Ovary (tissue), 9 donors: ENCODE data around the gene CRNKL1. TPM values are rescaled to one million over a fixed set of nuclear protein-coding genes. Genes with fewer than 3 reads are reported as not detected.
A peak's percentile ranks its signal among the peaks of the same experiment; 100 is the strongest.

ENCODE experiments used
- DNase-seq, 5 donors: peaks; one replicate each; pipeline ENCODE4 v3.0.0-alpha.2; 2019 to 2020
- H3K27ac ChIP-seq, 2 donors: fragments of 200-600 bp; one replicate each; pipeline versions ENCODE4 v1.5.1 to v1.8.0; 2019 to 2022
- H3K27me3 ChIP-seq: fragments of 200-600 bp; one replicate; pipeline ENCODE4 v1.8.0; 2022
- H3K36me3 ChIP-seq: fragments of 200-600 bp; sonication (generic); one replicate; pipeline ENCODE4 v1.5.1; 2019
- H3K4me1 ChIP-seq: one replicate; pipeline ENCODE4 v1.8.1; 2013; ENCODE audit warnings: mild to moderate bottlenecking, moderate library complexity; ENCODE audit not compliant: insufficient read depth
- H3K4me3 ChIP-seq: fragments of 200-600 bp; sonication (generic); one replicate; pipeline ENCODE4 v1.5.1; 2017
- H3K9me3 ChIP-seq, 2 donors: fragments of 200-600 bp in 1 of 2; sonication (generic) in 1 of 2; one replicate each; pipeline versions ENCODE4 v1.5.1 to v1.8.1; 2013 to 2019; ENCODE audit warnings: mild to moderate bottlenecking in 1 of 2, moderate library complexity in 1 of 2
- CTCF ChIP-seq, 3 donors: fragments of 450-650 bp in 2 of 3; fragments of 200-600 bp in 1 of 3; IDR thresholded peaks; one replicate each; pipeline versions ENCODE4 v1.5.1 to v1.8.0; 2016 to 2022; ENCODE audit warnings: antibody characterized with exemption in 3 of 3, mild to moderate bottlenecking in 1 of 3
- EP300 ChIP-seq: sonication (generic); formaldehyde crosslinking; IDR thresholded peaks from one replicate; pipeline ENCODE4 v1.6.1; 2017; ENCODE audit warnings: antibody characterized with exemption
- POLR2A ChIP-seq: fragments of 450-650 bp; IDR thresholded peaks from one replicate; pipeline ENCODE4 v1.6.1; 2017; ENCODE audit warnings: antibody characterized with exemption, mild to moderate bottlenecking, moderate library complexity
- WGBS, 3 donors: extraction: QIAGEN DNeasy Blood & Tissue Kit in 1 of 3; methylation state at CpG; one replicate each; pipeline versions ENCODE4 v1.1.5 to v1.1.7; 2013 to 2017; 5-methylcytosine and 5-hydroxymethylcytosine counted together
- intact Hi-C, 4 donors: fragments of 100-400 bp; cut with DNase I; formaldehyde crosslinking; loops; one replicate each; pipeline versions ENCODE4 v1.11.0 to v1.15.1; 2022 to 2023
- polyA plus RNA-seq, 2 donors: library from polyadenylated mRNA; stranded (reverse); fragments of 200-250 nt in 1 of 2; fragments of 350-450 nt in 1 of 2; fragmentation: Illumina TruSeq in 1 of 2; extraction: RNeasy Lipid Tissue Mini Kit (QIAGEN cat#74804) in 1 of 2; gene quantifications; one replicate each; pipeline ENCODE4 v1.2.3, GENCODE V29; 2013 to 2014
- total RNA-seq, 7 donors: library from RNA; depleted of rRNA in 2 of 7; stranded (reverse); fragments of >200 nt in 2 of 7; fragmentation: NEBNext Ultra II Directional in 3 of 7; extraction: Animal tissue kit (Norgen Biotek cat#: 25700) in 3 of 7; gene quantifications; one replicate each; pipeline versions ENCODE4 v1.1.0 to v1.2.4, GENCODE V29; 2016 to 2023
- donor health status: DM: no; HTN: no; CAD: no; lungs with moderate emphysema.
- donor health status: DM: no; HTN: no; CAD: no.
- donor health status: Bipolar disorder and iron deficiency.
- donor health status: DM: yes; HTN: yes; CAD: no.
- donor health status: DM: no; HTN: no; CAD: no.
- donor health status: DM: yes; HTN: yes; CAD: no.

The CRNKL1 gene
- total and polyA plus RNA-seq, 9 donors = 12.7 to 25.0 (median 22.5) TPM

GRCh38 chr20:19990850-19991249, 61.4 kb downstream of the CRNKL1 start:
- TF ChIP-seq CTCF (IDR thresholded peaks at IDR 0.05) (no peak), POLR2A (no peak), EP300 (no peak)
- intact Hi-C loops = loop anchor here in 3 of 4 donors (10.0 kb wide), 4 partner anchors 86 to 296 kb away; no protein-coding TSS in a partner anchor
- H3K27me3 ChIP-seq = no peaks in the 10 kb centered on the region
- H3K36me3 ChIP-seq = no peaks in the 10 kb centered on the region
- H3K4me1 ChIP-seq = peaks cover 7% of the 10 kb centered on the region
- H3K9me3 ChIP-seq = no peaks in the 10 kb centered on the region
- no peak overlapping the region for H3K27ac ChIP-seq
- DNase-seq = no peak
- 72 to 81% (median 78%) methylated on average over 5 of the region's 5 CpGs for WGBS, 3 donors
- H3K4me3 ChIP-seq = no peak overlapping the region

- Histone ChIP-seq H3K27ac (no peak overlapping the region), H3K9me3 (no peaks in the 10 kb centered on the region), H3K4me3 (no peak overlapping the region), H3K36me3 (no peaks in the 10 kb centered on the region), H3K4me1 (peaks cover 3% of the 10 kb centered on the region), H3K27me3 (no peaks in the 10 kb centered on the region)
- TF ChIP-seq EP300 (no peak), POLR2A (no peak), CTCF (IDR thresholded peaks at IDR 0.05) (no peak)
- intact Hi-C loops = no loop called here
- WGBS, 3 donors = 73 to 88% (median 82%) methylated on average over 4 of the region's 4 CpGs
- no peak for DNase-seq
Observed at GRCh38 chr20:19987046-19987445, 65.2 kb downstream of the CRNKL1 start.

GRCh38 chr20:19986419-19986818, 65.8 kb downstream of the CRNKL1 start:
- intact Hi-C loops = no loop called here
- peaks cover 4% of the 10 kb centered on the region for H3K4me1 ChIP-seq

More at GRCh38 chr20:19986419-19986818, 65.8 kb downstream of the CRNKL1 start:
- 18 to 34% (median 28%) methylated on average over 6 of the region's 6 CpGs for WGBS, 3 donors
- Histone ChIP-seq H3K9me3 (no peaks in the 10 kb centered on the region), H3K4me3 (no peak overlapping the region), H3K27ac (no peak overlapping the region), H3K27me3 (no peaks in the 10 kb centered on the region), H3K36me3 (no peaks in the 10 kb centered on the region)
- TF ChIP-seq CTCF (IDR thresholded peaks at IDR 0.05) = no peak
- TF ChIP-seq EP300 = no peak
- TF ChIP-seq POLR2A = no peak
- DNase-seq = peak in 1 of 5 donors; percentile 57

Other genes with a start within 250 kb of the CRNKL1 start
- 10 to 100 TPM; 19.4 to 58.6 (median 43.3) TPM for gene NAA20, start 35.1 kb downstream of the CRNKL1 start, total RNA-seq
- gene NAA20, start 35.1 kb downstream of the CRNKL1 start, polyA plus RNA-seq = 10 to 100 TPM; 48.6 to 67.6 TPM
- gene CFAP61, start 66 bp upstream of the CRNKL1 start, total RNA-seq = 10 to 100 TPM in 1 of 7 donors, 1 to 10 TPM in 3, under 1 TPM in 2, not detected in 1; 0.24 to 13.1 (median 1.4) TPM
- gene CFAP61, start 66 bp upstream of the CRNKL1 start, polyA plus RNA-seq = under 1 TPM; 0.12 to 0.75 TPM